M059J (cell line): ENCODE data around the gene LRRC7. TPM values are rescaled to one million over a fixed set of nuclear protein-coding genes. Genes with fewer than 3 reads are reported as not detected.
A peak's percentile ranks its signal among the peaks of the same experiment; 100 is the strongest.
"Not testable (repeated sequence)": the region's sequence is repeated elsewhere in the genome, so short reads cannot be mapped to it uniquely, and the experiment has no call there.

ENCODE experiments used
- DNase-seq: peaks from one replicate; pipeline ENCODE4 v3.0.0-alpha.2; 2012; ENCODE audit warnings: low read depth
- total RNA-seq: library from RNA; depleted of rRNA; stranded (reverse); fragments of >200 nt; shearing (Covaris generic); gene quantifications from 2 replicates; pipeline ENCODE4 v1.2.3, GENCODE V29; 2014

Gene LRRC7
- total RNA-seq, 1 experiment from 2014 or later: 0.49 TPM

DNA sequence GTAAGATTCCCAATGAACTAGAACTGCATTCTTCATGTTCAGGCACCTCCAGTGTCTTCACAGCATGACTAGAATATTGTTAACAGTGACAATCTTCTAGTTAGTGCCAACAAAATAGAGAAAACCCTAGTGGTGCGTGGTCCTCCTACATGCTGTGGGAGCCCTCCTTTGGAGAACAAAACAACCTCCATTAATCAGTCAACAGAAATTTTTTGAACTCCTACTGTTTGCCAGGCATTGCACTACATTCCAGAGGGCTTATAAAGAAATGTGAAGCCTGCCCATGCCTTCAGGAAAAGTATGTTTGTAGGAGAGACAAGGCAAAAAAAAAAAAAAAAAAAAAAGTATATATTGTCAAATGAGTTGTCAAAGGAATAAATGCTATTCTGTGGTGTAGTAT, 385.0 kb downstream of the LRRC7 start:
- DNase-seq: no peak

DNA sequence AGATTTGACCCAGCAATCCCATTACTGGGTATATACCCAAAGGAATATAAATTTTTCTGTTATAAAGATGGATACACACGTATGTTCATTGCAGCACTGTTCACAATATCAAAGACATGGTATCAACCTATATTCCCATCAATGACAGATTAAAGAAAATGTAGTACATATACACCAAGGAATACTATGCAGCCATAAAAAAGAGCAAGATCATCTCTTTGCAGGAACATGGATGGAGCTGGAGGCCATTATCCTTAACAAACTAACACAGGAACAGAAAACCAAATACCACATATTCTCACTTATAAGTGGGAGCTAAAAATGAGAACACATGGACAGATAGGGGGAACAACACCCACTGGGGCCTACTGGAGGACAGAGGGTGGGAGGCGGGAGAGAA, 394.7 kb downstream of the LRRC7 start:
- DNase-seq: not testable (repeated sequence)

DNA sequence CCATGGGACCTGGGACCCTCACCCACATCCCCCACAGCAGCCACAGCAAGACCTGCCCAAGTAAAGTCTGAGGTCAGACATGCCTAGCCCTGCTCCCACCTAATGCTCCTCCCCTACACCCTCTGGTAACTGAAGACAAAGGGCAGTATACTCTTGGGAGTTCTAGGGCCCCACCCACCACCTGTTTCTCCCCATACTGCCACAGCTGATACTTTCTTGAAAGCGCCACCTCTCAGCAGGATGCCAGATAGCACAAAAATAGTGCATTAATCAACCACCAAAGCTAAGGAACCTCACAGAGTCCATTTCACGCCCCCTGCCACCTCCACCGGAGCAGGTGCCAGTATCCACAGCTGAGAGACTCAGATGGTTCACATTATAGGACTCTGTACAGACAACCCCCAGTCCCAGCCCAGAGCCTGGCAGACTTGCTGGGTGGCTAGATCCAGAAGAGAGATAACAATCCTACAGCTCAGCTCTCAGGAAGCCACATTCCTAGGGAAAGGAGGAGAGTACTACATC, 399.6 kb downstream of the LRRC7 start:
- peak; percentile 43 for DNase-seq

DNA sequence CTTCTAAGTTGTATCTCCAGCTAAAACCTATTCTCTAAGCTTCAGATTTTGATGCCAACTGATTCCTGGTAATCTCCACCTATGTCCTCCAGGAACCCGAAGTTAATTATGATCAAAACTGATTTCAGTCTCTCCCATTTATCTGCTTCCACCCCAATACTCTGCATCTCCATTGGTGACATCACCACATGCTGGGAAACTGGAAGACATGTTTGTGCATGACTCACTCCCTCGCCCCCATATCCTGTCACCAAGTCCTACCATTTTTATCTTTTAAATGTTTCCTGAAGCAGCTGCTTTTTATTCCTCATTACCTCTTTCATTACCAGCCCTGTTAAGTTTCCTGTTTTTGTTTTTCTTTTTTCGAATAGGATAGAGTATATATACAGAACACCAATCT, 409.2 kb downstream of the LRRC7 start:
- peak; percentile 57 for DNase-seq

DNA sequence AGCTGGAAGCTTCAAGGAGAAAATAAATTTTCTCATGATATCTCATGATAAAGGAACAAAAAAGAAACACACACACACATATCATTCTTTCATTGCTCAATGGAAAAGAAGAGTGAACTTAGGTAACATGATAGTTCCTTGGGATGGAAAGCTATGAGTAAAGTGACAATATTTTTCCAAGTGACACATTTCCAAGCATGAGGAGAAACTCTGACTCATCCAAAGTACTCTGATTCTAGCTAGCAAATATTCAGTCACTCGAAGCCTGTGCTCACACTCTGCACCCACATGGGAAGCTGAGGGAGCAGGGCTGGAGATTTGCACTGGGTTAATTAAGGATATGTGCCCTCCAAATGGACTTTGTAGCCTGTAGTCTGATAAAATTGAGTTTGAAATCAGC, 415.3 kb downstream of the LRRC7 start:
- DNase-seq: peak; percentile 78

DNA sequence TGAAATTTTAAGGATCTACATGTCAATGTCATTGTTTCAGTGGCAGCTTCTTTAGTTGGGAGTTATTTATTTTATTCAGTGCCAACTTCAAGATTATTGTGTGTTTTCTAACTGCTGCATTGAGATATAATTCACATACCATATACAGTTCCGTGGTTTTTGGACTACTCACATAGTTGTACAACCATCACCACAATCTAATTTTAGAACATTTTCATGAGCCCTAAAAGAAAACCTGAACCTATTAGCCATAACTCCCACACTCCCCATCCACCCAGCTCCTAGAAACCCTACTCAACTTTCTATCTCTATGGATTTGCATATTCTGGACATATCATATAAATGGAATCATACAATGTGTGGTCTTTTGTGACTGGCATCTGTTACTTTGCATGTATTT, 417.7 kb downstream of the LRRC7 start:
- DNase-seq: no peak

DNA sequence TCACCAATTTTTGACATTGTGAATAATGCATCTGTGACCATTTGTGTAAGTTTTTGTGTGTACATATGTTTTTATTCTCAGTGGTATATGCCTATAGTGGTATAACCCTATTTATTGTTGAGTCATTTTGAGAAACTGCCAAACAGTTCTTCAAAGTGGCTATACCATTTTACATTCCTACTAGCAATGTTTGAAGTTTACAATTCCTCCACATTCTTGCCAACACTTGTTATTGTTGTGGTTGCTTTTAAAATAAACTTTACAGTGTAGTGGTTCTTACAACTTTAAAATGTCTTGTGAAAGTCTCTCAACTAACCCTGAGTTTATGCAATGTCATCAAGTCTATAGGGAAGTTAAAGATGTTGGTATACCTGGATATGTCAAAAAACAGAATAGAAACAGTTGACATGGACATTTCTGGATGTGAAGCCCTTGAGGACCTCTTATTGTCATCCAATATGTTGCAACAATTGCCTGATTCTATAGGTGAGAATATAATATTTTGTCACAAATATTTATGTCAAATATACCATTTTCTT, 418.2 kb downstream of the LRRC7 start:
- DNase-seq: peak; percentile 32

DNA sequence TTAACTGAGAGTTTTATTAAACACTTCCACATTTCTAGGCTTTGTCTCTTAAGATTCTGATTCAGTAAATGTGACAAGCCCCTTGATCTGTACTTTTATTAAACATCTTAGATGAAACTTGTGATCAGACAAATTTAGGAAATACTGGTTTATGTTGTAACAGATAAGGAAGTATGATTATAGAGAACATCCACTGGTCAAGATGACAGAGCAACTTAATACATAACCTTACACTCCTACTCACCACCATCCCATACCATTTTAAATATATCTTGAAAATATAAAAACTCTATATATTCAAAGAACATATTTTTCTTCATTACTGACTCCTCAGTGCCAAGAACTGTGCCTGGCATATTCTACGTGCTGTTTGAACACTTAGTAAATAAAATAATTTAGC, 420.2 kb downstream of the LRRC7 start:
- DNase-seq: no peak

DNA sequence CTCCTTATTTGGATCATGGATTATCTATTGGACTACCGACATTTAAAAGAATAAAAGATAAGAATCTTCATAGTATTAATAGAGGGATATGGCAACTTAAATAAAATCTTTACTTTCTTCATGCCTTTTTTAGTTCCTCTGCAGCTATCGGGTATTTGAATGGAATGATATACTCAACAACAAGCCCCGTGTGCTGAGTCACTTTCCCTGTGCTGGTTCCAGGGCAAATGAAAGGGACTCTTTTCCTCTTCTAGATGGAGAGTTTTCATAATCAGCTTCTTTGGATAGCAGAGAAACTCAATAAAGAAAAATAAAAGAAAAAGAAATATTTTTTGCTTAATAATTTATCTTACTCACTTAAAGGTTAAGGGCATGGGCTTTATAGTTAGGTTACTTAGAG, 423.9 kb downstream of the LRRC7 start:
- peak; percentile 16 for DNase-seq

DNA sequence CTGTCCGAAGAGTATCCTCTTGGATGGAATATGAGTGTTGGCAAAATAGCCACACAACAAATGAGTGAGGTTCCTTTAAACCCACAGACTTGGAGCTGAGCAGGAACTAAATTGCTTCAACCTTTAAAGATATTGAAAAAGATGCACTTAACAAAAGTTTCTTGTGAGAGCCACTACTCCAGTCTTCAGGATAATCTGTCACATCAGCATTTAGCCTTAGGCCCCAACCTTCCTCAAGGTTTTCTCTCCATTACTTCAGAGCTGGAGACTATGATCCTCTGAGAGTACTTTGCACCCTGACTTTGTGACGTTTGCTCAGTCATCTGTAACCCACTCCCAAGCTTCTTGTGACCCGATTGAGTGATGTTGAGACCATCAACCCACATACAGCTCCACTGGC, 424.9 kb downstream of the LRRC7 start:
- no peak for DNase-seq

DNA sequence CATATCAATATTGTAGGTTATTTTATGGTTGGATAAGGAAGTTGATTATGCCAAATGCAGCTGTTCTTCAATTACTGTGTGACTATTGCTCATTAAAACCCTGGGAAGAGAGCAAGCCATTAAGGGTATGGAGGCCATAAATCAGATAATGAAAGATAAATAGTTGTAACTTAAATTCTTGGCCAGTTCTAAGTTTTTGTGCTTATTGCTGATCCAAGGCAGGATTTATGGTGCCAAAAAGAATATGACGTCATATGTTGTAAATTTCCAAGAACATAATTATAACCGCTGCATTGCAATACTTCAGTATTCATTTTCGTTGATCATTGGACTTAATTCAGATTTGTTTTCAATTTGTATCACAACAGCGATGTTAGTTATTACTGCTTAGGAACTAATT, 426.1 kb downstream of the LRRC7 start:
- no peak for DNase-seq

DNA sequence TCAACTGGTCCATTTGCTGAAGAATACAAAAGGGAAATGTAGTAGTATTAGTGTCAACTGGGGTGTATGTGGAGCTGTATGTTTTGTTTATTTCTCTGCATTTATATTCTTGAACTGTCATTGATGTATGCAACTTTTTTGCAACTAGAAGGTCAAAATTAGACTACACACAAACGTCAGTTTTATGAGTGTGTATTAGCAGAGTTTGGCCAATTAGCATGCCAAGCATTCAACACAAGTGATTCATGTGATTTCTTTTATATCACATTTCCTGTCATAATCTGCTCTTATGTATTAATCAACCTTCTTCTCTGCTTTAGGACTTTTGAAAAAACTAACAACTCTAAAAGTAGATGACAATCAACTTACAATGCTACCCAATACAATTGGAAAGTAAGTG, 426.5 kb downstream of the LRRC7 start:
- peak; percentile 26 for DNase-seq

DNA sequence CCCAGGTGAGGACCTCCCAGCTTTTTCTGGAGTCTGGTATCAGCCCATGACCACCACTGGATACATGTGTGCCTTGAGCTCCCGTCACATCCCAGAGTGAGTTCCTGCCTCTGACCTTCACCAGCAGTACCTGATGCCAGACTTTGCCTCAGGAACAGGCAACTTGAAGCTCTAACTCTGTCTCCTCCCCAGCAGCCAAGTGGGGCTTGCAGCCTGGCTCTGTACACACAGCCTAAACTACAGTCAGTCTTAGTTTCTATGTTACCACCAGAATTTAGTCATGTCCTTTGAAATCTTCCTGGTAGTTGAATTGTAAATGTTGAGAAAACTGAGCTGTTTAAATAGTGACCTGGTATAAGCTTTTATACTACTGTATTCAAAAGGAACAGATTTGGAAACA, 431.1 kb downstream of the LRRC7 start:
- no peak for DNase-seq

DNA sequence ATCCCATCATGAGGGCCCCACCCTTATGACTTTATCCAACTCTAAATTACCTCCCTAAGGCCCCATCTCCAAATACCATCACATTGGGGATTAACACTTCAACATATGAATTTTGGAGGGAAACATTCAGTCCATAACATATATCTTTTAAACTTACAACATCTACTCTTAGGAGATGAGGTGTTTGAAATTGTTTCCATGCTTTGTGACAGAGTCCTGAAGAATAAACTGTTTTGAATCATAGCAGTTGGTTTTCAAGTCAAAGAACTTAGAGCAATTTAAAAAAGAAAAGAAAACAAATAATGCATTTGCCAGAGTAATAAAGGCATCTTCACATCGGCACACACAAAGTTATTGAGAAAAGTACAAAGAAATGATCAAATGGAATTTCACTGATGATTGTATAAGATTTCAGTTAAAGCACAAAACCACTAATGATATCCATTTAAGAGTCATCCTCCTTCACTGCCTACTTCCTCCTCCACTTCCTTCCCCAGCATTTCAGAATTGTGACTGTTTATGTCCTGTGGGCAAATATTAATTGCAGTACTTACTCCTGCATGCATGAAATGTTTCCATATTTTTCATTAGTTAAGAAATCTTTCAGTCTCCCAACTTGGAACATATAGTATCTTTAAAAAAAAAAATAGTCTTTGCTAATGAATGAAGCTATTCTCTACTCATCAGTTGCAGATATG, 435.6 kb downstream of the LRRC7 start:
- peak; percentile 19 for DNase-seq

DNA sequence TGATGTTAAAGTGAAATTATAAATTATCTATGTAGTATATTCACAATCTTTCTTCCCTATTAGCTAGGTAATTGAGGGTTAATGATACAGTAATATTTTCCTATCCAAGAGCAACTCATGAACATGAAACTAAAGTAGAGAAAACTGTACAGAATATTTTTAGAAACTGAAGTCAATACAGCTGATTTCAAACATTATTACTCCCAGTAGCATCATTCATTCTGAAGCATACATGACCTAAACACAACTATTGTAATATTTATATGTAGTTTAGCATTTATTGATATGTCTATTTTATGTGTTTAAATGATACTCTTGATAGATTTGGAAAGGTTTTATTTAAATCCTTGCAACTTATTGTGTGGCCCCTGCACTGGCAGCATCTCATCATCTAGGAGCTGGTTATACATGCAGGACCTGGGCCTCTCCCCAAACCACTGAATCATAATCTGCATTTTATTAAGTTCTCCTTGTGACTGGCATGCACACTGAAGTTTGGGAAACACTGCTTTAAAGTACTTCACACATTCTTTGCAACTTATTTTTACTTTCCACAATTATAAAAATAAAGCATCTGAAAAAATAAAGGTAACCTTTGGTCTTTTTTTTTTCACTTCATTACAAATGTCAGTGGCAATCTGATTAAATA, 437.8 kb downstream of the LRRC7 start:
- no peak for DNase-seq

DNA sequence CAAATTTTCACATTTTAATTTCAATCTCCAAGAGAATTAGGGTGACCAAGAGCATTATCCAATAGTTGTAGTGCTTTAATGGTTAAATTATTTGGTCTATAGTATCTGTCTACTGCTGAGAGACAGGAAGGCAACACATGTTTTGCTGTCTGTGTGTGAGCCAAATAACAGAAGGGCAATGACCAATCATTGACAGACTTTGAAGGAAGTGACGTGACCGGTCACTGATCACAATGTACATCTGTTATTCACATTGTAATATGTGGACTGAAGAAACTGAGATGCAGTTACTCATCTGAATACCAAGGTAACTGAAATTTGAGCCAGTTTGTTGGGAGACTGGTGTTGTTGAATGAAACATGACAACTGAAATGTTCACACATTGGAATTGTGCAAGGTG, 440.9 kb downstream of the LRRC7 start:
- DNase-seq: no peak

DNA sequence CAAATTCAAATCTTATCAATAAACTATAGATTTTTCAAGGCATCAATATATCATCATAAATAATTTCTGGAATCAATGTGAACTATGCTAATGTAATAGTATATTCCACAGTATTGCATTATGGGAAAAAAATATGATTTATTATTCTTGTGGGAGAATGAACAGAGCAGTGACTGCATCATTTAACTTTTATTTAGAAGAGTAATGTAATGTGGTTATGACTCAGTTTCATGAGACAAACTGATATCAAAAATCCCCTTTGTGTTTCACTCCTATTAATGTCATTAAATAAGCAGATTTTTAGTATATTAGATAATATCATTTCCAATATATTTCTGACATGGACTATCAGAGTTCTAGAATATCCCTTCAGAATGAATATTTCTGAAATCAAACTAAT, 450.0 kb downstream of the LRRC7 start:
- DNase-seq: peak; percentile 17

DNA sequence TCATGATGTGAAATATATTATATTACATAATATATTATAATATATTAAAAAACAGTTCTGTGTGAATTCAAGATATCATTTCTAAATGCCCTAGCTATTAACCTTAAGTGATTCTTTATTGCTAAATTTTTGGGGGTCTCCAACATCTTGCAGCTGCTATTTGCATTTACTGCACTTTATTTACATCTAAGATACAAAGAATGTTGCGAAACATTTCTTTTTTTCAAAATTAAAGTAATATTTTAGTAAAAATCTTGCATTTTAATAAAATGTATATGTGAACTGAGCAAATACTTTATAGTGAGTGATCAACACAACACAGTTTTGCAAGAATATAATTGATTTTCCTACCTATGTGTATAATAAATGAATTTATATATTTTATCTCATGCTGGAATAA, 456.6 kb downstream of the LRRC7 start:
- DNase-seq: no peak

DNA sequence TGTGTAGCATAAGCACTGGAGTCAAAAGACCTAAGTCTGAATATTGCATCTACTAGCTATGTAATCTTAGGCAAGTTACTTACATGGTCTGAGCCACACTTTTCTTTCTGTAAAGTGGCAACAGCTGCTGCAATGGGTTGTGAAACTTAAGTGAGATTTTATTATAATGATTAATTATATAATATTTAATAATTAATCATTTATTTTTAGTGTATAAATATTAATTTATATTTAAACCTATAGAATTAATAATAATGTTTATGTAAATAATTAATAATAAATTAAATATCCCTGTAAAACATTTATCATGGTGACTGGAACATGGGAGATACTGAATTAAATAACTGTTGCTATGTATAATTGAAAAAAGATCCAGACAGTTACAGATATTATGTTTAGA, 457.3 kb downstream of the LRRC7 start:
- DNase-seq: no peak

DNA sequence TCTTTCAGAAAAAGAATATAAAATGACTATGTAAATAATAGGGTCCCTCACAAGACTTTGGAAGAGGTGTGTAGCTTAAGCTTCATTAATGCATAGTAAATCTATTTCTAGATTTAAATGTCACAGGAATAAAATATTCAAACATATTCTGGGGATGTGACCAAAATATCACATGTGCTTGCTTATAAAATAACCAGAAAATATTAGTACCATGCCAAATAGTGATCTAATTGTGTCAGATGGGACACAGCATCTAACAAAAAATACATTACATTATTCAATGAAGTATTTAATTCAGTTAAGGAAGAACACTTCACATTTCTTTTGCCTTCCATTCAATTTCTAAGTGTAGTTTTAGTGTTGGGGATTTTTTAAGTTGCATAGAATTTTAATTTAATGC, 458.1 kb downstream of the LRRC7 start:
- no peak for DNase-seq

DNA sequence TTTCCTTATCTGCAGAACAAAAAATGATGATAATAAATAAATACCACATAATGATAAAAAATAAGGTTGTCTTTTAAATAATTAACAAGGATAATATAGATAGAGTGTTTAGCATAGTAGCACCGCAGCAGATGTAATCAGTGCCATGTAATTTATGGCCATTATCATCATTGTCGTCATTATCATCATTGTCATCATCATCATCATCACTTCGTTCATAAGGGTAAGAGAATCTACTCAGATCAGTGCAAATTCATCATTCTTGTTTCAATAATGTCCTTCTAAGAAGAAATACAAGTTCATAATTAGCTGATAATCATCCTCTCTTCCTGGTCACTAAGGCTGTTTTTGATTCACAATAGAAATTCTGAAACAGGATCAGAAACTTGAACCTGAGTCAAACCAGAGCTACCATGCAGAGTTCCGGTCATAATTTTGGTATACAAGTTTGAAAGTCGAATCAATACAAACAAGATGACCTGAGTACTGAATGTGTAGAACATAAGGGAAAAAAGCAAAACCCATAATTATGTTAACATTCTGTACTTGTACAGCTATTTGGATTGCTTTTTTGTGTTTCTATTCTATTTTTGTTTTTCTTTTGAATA, 465.6 kb downstream of the LRRC7 start:
- DNase-seq: no peak

DNA sequence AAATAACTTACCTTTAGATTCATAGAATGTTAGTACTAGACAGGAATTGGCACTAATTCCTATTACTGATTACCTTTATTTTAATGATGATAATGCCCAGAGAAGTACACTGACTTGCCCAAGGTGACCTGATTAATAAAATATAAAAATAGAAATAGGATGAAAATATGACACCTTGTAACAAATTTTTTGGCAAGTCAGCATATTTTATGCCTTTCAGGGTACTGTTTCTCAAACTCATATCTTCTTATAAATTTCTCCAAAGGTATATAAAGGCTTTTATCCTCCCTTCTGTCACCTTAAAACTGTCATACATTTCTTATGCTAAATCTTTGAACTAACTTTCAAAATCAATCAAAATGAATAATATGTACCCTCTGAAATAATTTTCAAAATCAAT, 466.2 kb downstream of the LRRC7 start:
- DNase-seq: no peak

DNA sequence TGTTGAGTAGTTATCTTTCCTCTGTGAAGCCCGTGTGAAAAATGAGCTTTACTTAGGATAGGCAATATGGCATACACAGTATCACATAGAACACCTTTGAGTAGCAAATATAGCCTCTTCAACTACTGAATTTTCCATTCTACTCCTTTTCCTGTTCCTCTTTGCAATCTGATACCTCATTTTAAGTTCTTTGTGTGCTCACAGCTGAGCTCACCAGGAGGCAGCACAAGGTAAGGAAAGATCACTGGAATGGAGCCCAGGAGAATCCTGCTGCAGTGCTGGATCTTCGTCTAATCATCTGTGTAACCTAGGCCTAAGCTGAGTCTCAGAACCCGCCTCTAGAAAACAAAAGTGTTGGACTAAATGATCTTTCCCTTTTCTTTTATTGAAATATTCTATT, 466.7 kb downstream of the LRRC7 start:
- DNase-seq: peak; percentile 74
